Transverse colon (tissue), 4 donors: Measurements from ENCODE around the gene SLIT3. TPM values are rescaled to one million over a fixed set of nuclear protein-coding genes. Genes with fewer than 3 reads are reported as not detected.

Source experiments
- DNase-seq: peaks from one replicate; pipeline ENCODE4 v3.0.0-alpha.2; 2019
- H3K27ac ChIP-seq, 4 donors: fragments of 200-600 bp; sonication (generic); 2 replicates each; pipeline ENCODE4 v1.5.1; 2016 to 2018; ENCODE audit warnings: inconsistent platforms in 4 of 4
- H3K27me3 ChIP-seq: fragments of 200-600 bp; sonication (generic); 2 replicates; pipeline ENCODE4 v1.5.1; 2017; ENCODE audit warnings: inconsistent platforms
- H3K36me3 ChIP-seq, 4 donors: fragments of 200-600 bp; sonication (generic); 2 replicates each; pipeline ENCODE4 v1.5.1; 2017 to 2019; ENCODE audit warnings: inconsistent platforms in 4 of 4
- H3K4me1 ChIP-seq, 4 donors: fragments of 200-600 bp; sonication (generic); 2 replicates each; pipeline ENCODE4 v1.5.1; 2017 to 2020; ENCODE audit warnings: inconsistent platforms in 4 of 4
- H3K4me3 ChIP-seq, 4 donors: fragments of 200-600 bp; sonication (generic); 1 replicate in 1 of 4; 2 replicates in 3 of 4; pipeline versions ENCODE4 v1.5.1 to v1.6.1; 2017 to 2019; ENCODE audit warnings: inconsistent platforms in 4 of 4
- H3K9me3 ChIP-seq, 2 donors: fragments of 200-600 bp; sonication (generic); 2 replicates each; pipeline ENCODE4 v1.5.1; 2017 to 2019; ENCODE audit warnings: inconsistent platforms in 2 of 2
- EP300 ChIP-seq: sonication (generic); formaldehyde crosslinking; IDR thresholded peaks from one replicate; pipeline ENCODE4 v1.6.1; 2017; ENCODE audit warnings: antibody characterized with exemption, low read depth
- POLR2A ChIP-seq: fragments of 450-650 bp; IDR thresholded peaks from one replicate; pipeline ENCODE4 v1.6.1; 2016; ENCODE audit warnings: antibody characterized with exemption, mild to moderate bottlenecking, moderate library complexity
- POLR2AphosphoS5 ChIP-seq, 3 donors: sonication (generic); formaldehyde crosslinking; IDR thresholded peaks; one replicate each; pipeline ENCODE4 v1.6.1; 2016; ENCODE audit warnings: antibody characterized with exemption in 3 of 3
- WGBS, 2 donors: methylation state at CpG; one replicate each; pipeline ENCODE4 v1.1.5; 2018; ENCODE audit warnings: low coverage in 1 of 2; 5-methylcytosine and 5-hydroxymethylcytosine counted together
- in situ Hi-C, 4 donors: fragments of 200-750 bp; cut with MboI; loops; one replicate each; pipeline versions ENCODE4 v1.15.0 to v1.15.1; 2017; ENCODE audit warnings: low sequenced_read_pairs in 3 of 4, low pct_ligation_motif_present in 1 of 4, low pct_unique_long_range_greater_than_20kb in 1 of 4
- intact Hi-C: fragments of 100-400 bp; cut with DNase I; formaldehyde crosslinking; loops from one replicate; pipeline ENCODE4 v1.15.1; 2023; ENCODE audit warnings: low total_unique reads
- total RNA-seq, 4 donors: library from RNA; depleted of rRNA; stranded (reverse); fragments of >200 nt; gene quantifications; one replicate each; pipeline ENCODE4 v1.1.0, GENCODE V29; 2016
- TF ChIP-seq, protein P1 (sequence below), 5 experiments: fragments of 200-600 bp in 3 of 5; fragments of 450-650 bp in 2 of 5; sonication (generic) in 3 of 5; IDR thresholded peaks; 1 replicate in 2 of 5; 2 replicates in 3 of 5; pipeline ENCODE4 v1.5.1; 2016 to 2017; ENCODE audit warnings: antibody characterized with exemption in 5 of 5, inconsistent platforms in 3 of 5, mild to moderate bottlenecking in 2 of 5, moderate library complexity in 1 of 5

SLIT3 gene
- total RNA-seq, 4 donors from 2014 or later = 6.7 to 60.5 (median 9.6) TPM

DNA sequence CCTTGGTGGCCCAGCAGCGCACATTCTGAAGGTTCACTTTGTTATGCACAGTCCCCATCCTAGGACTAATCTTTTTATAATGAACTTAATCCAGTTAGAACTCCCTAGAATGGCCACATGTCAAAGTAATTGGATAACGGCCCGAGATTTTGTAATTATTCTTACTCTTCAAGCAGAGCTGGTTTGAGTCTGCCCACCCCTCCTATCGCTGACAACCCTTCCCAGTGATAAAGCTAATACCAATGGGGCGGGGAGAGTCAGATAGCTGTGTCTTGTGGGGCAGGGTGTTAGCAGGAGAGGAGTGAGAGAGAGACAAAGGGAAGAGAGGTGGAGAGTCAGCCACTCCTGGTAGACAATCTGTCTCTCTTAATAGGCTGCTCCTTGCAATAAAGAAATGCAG is 356.9 kb downstream of the SLIT3 start:
- Histone ChIP-seq H3K27ac (no peak overlapping the region), H3K27me3 (no peaks in the 10 kb centered on the region), H3K4me3 (no peak overlapping the region), H3K36me3 (no peaks in the 10 kb centered on the region), H3K4me1 (no peaks in the 10 kb centered on the region), H3K9me3 (no peaks in the 10 kb centered on the region)
- WGBS, 2 donors = 76 to 92% methylated on average over 5 of the region's 5 CpGs
- intact Hi-C loops = no loop called here
- in situ Hi-C loops = no loop called here
- TF ChIP-seq POLR2A (no peak), EP300 (no peak), POLR2AphosphoS5 (IDR thresholded peaks at IDR 0.05) (no peak)
- TF ChIP-seq, protein P1, sequence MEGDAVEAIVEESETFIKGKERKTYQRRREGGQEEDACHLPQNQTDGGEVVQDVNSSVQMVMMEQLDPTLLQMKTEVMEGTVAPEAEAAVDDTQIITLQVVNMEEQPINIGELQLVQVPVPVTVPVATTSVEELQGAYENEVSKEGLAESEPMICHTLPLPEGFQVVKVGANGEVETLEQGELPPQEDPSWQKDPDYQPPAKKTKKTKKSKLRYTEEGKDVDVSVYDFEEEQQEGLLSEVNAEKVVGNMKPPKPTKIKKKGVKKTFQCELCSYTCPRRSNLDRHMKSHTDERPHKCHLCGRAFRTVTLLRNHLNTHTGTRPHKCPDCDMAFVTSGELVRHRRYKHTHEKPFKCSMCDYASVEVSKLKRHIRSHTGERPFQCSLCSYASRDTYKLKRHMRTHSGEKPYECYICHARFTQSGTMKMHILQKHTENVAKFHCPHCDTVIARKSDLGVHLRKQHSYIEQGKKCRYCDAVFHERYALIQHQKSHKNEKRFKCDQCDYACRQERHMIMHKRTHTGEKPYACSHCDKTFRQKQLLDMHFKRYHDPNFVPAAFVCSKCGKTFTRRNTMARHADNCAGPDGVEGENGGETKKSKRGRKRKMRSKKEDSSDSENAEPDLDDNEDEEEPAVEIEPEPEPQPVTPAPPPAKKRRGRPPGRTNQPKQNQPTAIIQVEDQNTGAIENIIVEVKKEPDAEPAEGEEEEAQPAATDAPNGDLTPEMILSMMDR (IDR thresholded peaks at IDR 0.05) = no peak
- no peak for DNase-seq

DNA sequence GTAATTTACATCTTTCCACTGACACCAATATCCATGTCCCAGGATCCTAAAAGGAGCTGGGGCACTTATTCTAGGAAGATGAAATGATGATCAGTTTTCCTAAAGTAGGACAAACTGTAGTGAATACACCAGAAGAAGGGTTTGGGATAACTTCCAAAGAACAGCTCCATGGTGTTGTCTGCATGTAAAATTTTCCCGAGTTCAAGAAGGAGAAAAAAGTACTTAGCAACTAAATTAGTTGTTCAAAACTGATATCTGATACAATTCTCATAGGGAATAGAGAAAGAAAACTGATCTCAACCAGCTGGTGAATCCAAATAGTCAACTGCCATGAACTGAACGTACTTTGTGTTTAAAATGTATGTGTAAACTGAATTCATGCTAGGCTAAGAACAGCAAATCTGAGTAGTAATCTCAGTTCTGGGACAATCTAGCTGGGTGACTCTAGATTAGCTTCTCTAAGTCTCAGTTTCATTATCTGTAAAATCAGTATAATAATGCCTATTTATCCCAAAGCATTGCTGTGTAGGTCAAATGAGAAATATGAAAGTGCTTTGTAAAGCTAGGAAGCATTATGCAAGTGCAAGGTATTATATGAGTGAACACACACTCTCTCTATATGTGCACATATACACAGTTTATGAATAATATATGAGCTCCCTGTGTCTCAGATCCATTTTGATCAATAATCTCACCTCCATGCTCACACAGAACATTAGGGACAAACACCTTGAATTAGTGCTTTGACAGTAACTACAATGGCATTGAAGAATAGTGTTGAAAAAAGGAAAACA is 357.7 kb downstream of the SLIT3 start:
- H3K27me3 ChIP-seq = no peaks in the 10 kb centered on the region
- H3K36me3 ChIP-seq = no peaks in the 10 kb centered on the region
- no peaks in the 10 kb centered on the region for H3K4me1 ChIP-seq
- DNase-seq = no peak
- intact Hi-C loops (no loop called here), in situ Hi-C loops (no loop called here)
- 59 to 60% methylated on average over 1 to 2 of the region's 2 CpGs for WGBS, 2 donors
- H3K9me3 ChIP-seq = no peaks in the 10 kb centered on the region
- no peak overlapping the region for H3K4me3 ChIP-seq
- TF ChIP-seq, protein P1 (IDR thresholded peaks at IDR 0.05) = no peak
- TF ChIP-seq EP300 (no peak), POLR2AphosphoS5 (IDR thresholded peaks at IDR 0.05) (no peak), POLR2A (no peak)
- H3K27ac ChIP-seq = no peak overlapping the region

DNA sequence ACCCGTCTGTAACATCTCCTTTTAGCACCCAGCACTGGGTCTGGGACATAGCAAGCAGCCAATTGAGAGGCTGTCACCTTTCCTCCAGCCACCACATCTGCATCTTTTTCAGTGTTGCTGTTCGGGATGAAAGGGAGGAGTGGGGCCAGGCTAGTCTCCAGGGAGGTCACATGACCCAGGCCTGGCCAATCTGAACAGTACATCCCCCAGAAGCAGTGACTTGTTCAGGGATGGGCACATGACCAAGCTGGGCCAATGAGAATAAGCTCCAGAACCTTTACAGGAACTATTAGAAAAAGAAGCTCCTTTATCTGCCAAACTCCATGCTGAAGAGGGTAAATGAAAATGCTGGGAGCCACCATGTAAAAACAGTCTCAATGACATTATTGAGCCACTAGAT is 359.0 kb downstream of the SLIT3 start:
- in situ Hi-C loops = no loop called here
- H3K27me3 ChIP-seq = no peaks in the 10 kb centered on the region

DNA sequence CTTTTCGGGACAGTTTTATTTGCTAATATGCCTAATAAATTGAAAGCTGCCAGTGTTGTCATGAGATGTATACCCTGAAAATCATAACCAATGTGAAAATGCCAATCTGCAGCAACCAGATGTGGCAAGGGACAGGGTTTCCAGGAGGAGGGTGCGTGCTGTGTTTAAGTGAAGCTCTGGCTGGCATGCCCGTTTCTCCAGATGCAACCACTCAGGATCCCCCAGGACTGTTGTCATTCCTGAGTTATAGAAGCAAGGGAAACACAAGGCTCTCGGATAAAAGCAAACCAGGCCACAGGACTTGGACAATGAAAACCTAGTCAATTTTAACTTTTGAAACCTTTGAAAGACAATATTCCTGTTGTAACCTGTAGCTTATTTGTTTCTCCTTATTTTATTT is 360.2 kb downstream of the SLIT3 start:
- no peak overlapping the region for H3K27ac ChIP-seq
- 66 to 71% methylated on average over 2 to 4 of the region's 4 CpGs for WGBS, 2 donors
- H3K9me3 ChIP-seq = no peaks in the 10 kb centered on the region
- H3K4me1 ChIP-seq = no peaks in the 10 kb centered on the region
- DNase-seq = no peak
- no peaks in the 10 kb centered on the region for H3K36me3 ChIP-seq
- H3K27me3 ChIP-seq = no peaks in the 10 kb centered on the region
- in situ Hi-C loops = no loop called here
- no peak overlapping the region for H3K4me3 ChIP-seq
- intact Hi-C loops = no loop called here
- TF ChIP-seq, protein P1 (IDR thresholded peaks at IDR 0.05) = no peak
- TF ChIP-seq POLR2A = no peak
- TF ChIP-seq EP300 = no peak
- no peak for TF ChIP-seq POLR2AphosphoS5 (IDR thresholded peaks at IDR 0.05)

More for the DNA sequence above, 359.0 kb downstream of the SLIT3 start:
- Histone ChIP-seq H3K36me3 (no peaks in the 10 kb centered on the region), H3K27ac (no peak overlapping the region), H3K4me3 (no peak overlapping the region), H3K4me1 (no peaks in the 10 kb centered on the region), H3K9me3 (no peaks in the 10 kb centered on the region)
- intact Hi-C loops = no loop called here
- TF ChIP-seq POLR2AphosphoS5 (IDR thresholded peaks at IDR 0.05) (no peak), POLR2A (no peak), EP300 (no peak)
- TF ChIP-seq, protein P1 (IDR thresholded peaks at IDR 0.05) = no peak
- no peak for DNase-seq
- WGBS, 2 donors = 43 to 67% methylated on average over 1 to 2 of the region's 2 CpGs
